ENCODE measurements around the gene GTF3C1. TPM values are rescaled to one million over a fixed set of nuclear protein-coding genes. Genes with fewer than 3 reads are reported as not detected.

GTF3C1 gene
- total and polyA plus RNA-seq, 2 of the 13 experiments (the other 11 are each of a cell fraction or from before 2014, with no cell fraction given): 29.2 to 72.7 TPM

DNA sequence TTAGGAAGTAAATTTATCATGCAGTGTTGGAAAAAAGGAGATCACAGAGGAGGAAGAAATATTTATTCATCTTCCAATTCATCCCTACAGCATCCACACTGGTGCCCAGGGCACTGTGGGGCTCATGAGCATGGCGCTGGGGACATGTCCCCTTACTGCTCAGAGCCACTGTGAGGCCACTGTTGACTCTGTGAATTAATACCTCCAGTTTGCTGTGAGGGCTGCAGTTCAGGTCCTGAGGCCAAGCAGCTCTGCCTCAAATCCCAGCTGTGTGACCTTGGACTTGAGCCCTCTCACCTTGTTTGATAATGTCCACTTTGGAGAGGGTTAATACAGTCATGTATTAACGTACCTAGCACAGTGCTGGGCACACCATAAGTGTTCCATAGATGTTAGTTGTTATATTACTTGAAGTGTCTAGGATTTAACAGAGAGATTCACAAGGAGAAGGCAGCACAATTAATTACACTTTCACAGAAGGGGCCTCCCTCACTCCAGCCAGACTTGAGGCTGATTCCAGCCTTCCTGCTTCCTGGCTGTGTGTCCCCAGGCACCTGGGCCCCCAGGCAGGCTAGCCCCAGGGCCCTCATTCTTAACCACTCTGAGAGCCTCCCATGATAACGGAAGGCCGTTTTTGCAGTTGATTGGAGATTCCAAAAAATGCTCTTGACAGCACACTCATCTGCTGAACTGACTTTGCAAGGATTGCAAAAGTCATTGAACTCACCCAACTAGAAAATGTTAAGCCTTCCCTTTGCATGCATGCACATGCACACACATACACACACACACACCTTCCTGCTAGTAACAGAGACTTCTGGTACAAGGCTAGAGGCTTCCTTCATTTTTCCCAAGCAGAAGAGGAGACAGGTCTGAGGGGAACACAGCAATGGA is 29.6 kb upstream of the GTF3C1 start (continued):
- TF ChIP-seq SOX13 (IDR thresholded peaks at IDR 0.05) (no peak), SOX13 (CRISPR knock-in tag; conservative IDR thresholded peaks at IDR 0.05 in 1 of 2, IDR thresholded peaks at IDR 0.05 in 1 of 2) (peak in 1 of 2 experiments; percentile 66; a peak in 1 of 4 replicates), THRA (CRISPR knock-in tag; IDR thresholded peaks at IDR 0.05; ENCODE audit: borderline replicate concordance) (peak; percentile 51; the same call in 1 of the 2 replicates), ZNF331 (CRISPR knock-in tag; IDR thresholded peaks at IDR 0.05) (peak; percentile 62; the same call in 1 of the 2 replicates), PCBP1 (IDR thresholded peaks at IDR 0.05; ENCODE audit: borderline replicate concordance, low read depth, low read length) (no peak), MED1 (CRISPR knock-in tag; IDR thresholded peaks at IDR 0.05) (peak; percentile 56; the same call in 1 of the 2 replicates), ZNF138 (CRISPR knock-in tag; IDR thresholded peaks at IDR 0.05; ENCODE audit: low read depth) (no peak), HMGXB3 (CRISPR knock-in tag; IDR thresholded peaks at IDR 0.05; ENCODE audit: borderline replicate concordance) (peak; percentile 73; the same call in 1 of the 2 replicates), NFKBIZ (CRISPR knock-in tag; IDR thresholded peaks at IDR 0.05) (0 out of 2 replicates have a peak, but pooled peaks have one; percentile 3), ZNF12 (CRISPR knock-in tag; IDR thresholded peaks at IDR 0.05) (peak; percentile 34; the same call in 1 of the 2 replicates), NCOR1 (IDR thresholded peaks at IDR 0.05; ENCODE audit: borderline replicate concordance, low read length) (0 out of 2 replicates have a peak, but pooled peaks have one; percentile 66), ZSCAN21 (CRISPR knock-in tag; IDR thresholded peaks at IDR 0.05; ENCODE audit: borderline replicate concordance) (peak; percentile 57; the same call in 1 of the 2 replicates), DPF2 (CRISPR knock-in tag; IDR thresholded peaks at IDR 0.05; ENCODE audit: borderline replicate concordance, low read depth) (peak; percentile 74), EP300 (IDR thresholded peaks at IDR 0.05; ENCODE audit: low read depth in 2 of 2, low read length in 2 of 2) (peak in 1 of 2 experiments; percentile 54; a peak in 2 of 4 replicates), EP300 (CRISPR knock-in tag; IDR thresholded peaks at IDR 0.05; ENCODE audit: borderline replicate concordance) (no peak), CREBL2 (CRISPR knock-in tag; IDR thresholded peaks at IDR 0.05; ENCODE audit: borderline replicate concordance) (no peak), ZNF17 (CRISPR knock-in tag; IDR thresholded peaks at IDR 0.05) (0 out of 2 replicates have a peak, but pooled peaks have one; percentile 34), TOE1 (CRISPR knock-in tag; IDR thresholded peaks at IDR 0.05) (0 out of 2 replicates have a peak, but pooled peaks have one; percentile 30)
- TF ChIP-seq, protein P1, sequence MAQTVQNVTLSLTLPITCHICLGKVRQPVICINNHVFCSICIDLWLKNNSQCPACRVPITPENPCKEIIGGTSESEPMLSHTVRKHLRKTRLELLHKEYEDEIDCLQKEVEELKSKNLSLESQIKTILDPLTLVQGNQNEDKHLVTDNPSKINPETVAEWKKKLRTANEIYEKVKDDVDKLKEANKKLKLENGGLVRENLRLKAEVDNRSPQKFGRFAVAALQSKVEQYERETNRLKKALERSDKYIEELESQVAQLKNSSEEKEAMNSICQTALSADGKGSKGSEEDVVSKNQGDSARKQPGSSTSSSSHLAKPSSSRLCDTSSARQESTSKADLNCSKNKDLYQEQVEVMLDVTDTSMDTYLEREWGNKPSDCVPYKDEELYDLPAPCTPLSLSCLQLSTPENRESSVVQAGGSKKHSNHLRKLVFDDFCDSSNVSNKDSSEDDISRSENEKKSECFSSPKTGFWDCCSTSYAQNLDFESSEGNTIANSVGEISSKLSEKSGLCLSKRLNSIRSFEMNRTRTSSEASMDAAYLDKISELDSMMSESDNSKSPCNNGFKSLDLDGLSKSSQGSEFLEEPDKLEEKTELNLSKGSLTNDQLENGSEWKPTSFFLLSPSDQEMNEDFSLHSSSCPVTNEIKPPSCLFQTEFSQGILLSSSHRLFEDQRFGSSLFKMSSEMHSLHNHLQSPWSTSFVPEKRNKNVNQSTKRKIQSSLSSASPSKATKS (CRISPR knock-in tag; IDR thresholded peaks at IDR 0.05): peak; percentile 72; the same call in 1 of the 2 replicates

All from HepG2 (cell line).